ENCODE data around the gene NT5C. TPM values are rescaled to one million over a fixed set of nuclear protein-coding genes. Genes with fewer than 3 reads are reported as not detected.

Gene NT5C
- total RNA-seq, 1 donor from 2014 or later, result 57.1 TPM

DNA sequence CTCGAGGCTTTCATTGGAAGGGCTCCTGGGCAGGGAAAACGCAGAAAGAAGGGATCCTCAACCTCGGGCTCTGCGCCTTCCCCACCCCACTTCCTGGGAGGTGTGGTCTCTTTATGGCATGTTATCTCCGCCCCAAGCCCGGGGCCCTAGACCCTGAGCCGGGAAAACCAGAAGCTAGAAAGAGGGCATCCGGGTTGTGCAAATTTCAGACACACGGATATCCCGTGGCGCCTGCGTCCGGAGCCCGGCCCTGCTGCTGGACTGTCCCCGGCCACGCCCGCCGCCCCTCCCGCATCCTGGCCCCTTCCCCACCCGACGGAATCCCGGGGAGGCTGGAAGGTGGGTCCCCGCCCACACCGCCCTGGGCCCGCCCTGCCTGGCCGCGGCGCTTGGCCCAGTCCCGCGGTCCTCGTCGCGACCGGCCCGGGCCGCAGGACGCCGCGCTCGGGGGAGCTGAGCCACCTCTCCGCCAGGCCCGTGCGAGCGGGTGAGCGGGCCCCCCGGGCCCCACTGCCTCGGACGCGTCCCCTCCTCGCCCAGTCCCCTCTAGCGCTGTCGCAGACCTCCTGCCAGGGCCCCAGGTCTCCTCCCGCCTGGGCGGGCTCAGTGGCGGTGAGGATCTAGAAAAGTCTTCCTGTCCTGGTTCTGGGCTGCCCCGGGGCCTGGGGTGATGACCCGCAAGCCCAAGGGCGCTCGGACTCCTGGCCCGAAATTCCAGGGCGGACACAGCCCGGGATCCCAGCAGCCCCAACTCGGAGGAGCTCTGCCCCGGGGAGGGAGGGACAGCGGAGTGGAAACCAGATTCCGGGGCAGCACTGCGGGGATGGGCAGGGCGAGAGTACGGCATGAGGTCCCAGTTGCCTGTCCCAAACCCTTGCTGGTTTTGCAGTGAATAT, 43.7 kb downstream of the NT5C start, which contains the start of gene SLC16A5:
Gene SLC16A5, plus strand, starts transcription at position 397 of the 896 bp plus-strand sequence. CDS start 5,683 bp downstream, outside the sequence.
- TF ChIP-seq CTCF (IDR thresholded peaks at IDR 0.05; ENCODE audit: insufficient read depth, low read length, severe bottlenecking), result no peak
- Histone ChIP-seq H3K27me3 (ENCODE audit: control insufficient read depth, insufficient read depth, low read length) (no peaks in the 10 kb centered on the region), H3K36me3 (ENCODE audit: control insufficient read depth, insufficient read depth, low read length) (no peaks in the 10 kb centered on the region), H3K4me3 (ENCODE audit: low read depth, low read length) (peak within 1 kb of the TSS; percentile 58)
- FAIRE-seq (no peak), DNase-seq (ENCODE audit: low read depth) (peak; percentile 72)

- no peak for TF ChIP-seq CTCF (IDR thresholded peaks at IDR 0.05; ENCODE audit: insufficient read depth, low read length, severe bottlenecking)
- Histone ChIP-seq H3K4me3 (ENCODE audit: low read depth, low read length) (peak overlapping the region; percentile 58), H3K27me3 (ENCODE audit: control insufficient read depth, insufficient read depth, low read length) (no peaks in the 10 kb centered on the region), H3K36me3 (ENCODE audit: control insufficient read depth, insufficient read depth, low read length) (no peaks in the 10 kb centered on the region)
- DNase-seq (ENCODE audit: low read depth), result no peak
- no peak for FAIRE-seq
Measured at GRCh38 chr17:75087182-75087557, 44.4 kb downstream of the NT5C start.

GRCh38 chr17:75086496-75087181, 44.9 kb downstream of the NT5C start:
- TF ChIP-seq CTCF (IDR thresholded peaks at IDR 0.05; ENCODE audit: insufficient read depth, low read length, severe bottlenecking), result no peak
- FAIRE-seq (no peak), DNase-seq (ENCODE audit: low read depth) (no peak)
- Histone ChIP-seq H3K4me3 (ENCODE audit: low read depth, low read length) (no peak overlapping the region), H3K27me3 (ENCODE audit: control insufficient read depth, insufficient read depth, low read length) (no peaks in the 10 kb centered on the region), H3K36me3 (ENCODE audit: control insufficient read depth, insufficient read depth, low read length) (no peaks in the 10 kb centered on the region)

DNA sequence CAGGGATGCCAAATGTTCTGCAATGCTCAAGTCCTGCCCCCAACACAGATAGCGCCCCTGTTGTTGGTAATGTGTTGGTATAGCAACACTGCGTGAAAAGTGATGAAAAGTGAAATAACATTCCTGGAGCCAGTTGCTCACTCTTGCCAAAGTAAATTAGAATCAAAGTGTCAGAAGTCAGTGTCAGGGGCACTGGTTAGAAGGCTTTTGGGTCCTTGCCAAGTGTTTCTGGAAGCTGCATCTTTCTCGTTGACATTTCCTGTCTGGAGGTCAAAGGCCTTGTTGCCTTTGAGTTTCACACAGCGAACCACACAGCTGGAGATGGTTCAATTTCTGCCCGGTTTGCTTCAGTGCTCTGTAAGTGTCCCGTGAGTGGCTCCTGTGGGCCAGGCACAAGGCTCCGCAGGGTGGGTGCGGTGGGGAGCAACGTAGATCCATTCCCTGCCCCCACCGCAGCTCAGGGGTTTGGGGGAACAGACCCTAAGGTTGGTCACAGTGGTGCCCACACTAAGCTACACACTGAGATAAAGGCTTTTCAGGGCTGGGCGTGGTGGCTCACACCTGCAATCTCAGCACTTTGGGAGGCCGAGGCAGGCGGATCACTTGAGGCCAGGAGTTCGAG, 47.4 kb downstream of the NT5C start:
- Histone ChIP-seq H3K36me3 (ENCODE audit: control insufficient read depth, insufficient read depth, low read length) (no peaks in the 10 kb centered on the region), H3K4me3 (ENCODE audit: low read depth, low read length) (no peak overlapping the region), H3K27me3 (ENCODE audit: control insufficient read depth, insufficient read depth, low read length) (no peaks in the 10 kb centered on the region)
- DNase-seq (ENCODE audit: low read depth) (no peak), FAIRE-seq (no peak)
- TF ChIP-seq CTCF (IDR thresholded peaks at IDR 0.05; ENCODE audit: insufficient read depth, low read length, severe bottlenecking), result no peak

DNA sequence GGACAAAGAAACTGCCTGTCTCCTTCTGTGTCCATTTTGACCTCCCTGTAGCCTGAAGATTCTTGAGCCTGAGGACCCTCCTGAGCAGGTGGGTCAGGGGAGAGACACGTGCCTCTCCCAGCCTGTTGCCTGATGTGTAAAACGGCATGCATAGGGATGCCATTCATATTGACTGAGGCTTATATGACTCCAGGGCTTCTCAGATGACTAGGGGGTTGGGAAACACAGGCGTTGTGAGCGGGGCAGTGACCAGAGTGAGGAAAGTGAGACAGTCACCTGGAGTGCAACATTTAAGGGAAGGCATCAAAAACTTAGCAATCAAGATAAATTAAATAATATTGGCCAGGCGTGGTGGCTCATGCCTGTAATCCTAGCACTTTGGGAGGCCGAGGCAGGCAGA, 48.9 kb downstream of the NT5C start:
- Histone ChIP-seq H3K27me3 (ENCODE audit: control insufficient read depth, insufficient read depth, low read length) (no peaks in the 10 kb centered on the region), H3K4me3 (ENCODE audit: low read depth, low read length) (no peak overlapping the region)
- no peak for FAIRE-seq

More for the DNA sequence above, 48.9 kb downstream of the NT5C start:
- TF ChIP-seq CTCF (IDR thresholded peaks at IDR 0.05; ENCODE audit: insufficient read depth, low read length, severe bottlenecking), result no peak
- H3K36me3 ChIP-seq (ENCODE audit: control insufficient read depth, insufficient read depth, low read length), result no peaks in the 10 kb centered on the region
- DNase-seq (ENCODE audit: low read depth), result no peak

All from bronchial epithelial cell (primary cell).